Renal cortical epithelial cell (primary cell): ENCODE results near the gene RBMY1A1. TPM values are rescaled to one million over a fixed set of nuclear protein-coding genes. Genes with fewer than 3 reads are reported as not detected.
"Not testable (repeated sequence)": the region's sequence is repeated elsewhere in the genome, so short reads cannot be mapped to it uniquely, and the experiment has no call there.

Experiments
- DNase-seq: peaks from one replicate; pipeline ENCODE4 v3.0.0-alpha.2; 2011; ENCODE audit warnings: low read depth
- total RNA-seq: library from RNA; depleted of rRNA; stranded (reverse); fragments of >200 nt; gene quantifications from 2 replicates; pipeline ENCODE4 v1.2.3, GENCODE V29; 2014

The RBMY1A1 gene
- not detected in 2 replicates for total RNA-seq

DNA sequence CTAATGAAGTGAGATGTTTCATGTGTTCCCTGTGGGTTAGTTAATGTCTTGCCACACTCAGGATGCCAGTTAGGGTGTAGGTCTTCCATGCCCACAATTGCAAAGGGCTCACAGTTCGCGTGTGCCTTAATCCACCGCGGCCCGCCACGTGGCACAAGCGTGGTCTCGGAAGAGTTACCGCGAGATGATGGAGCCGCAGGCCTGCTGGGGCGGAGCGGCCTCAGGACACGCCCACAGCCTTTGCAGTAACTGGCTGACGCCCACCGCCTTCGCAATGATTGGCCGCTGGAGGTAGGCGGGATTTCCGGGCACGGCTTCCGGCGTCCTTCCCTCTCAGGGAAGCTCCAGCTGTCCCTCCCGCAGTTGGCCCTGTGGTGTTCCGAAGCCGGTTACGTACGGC is at the start of gene RBMY1A1:
TSS of gene RBMY1A1 (plus strand) at position 301 of the 400 bp plus-strand sequence. CDS start 2,013 bp downstream, outside the sequence.
- DNase-seq = not testable (repeated sequence)

DNA sequence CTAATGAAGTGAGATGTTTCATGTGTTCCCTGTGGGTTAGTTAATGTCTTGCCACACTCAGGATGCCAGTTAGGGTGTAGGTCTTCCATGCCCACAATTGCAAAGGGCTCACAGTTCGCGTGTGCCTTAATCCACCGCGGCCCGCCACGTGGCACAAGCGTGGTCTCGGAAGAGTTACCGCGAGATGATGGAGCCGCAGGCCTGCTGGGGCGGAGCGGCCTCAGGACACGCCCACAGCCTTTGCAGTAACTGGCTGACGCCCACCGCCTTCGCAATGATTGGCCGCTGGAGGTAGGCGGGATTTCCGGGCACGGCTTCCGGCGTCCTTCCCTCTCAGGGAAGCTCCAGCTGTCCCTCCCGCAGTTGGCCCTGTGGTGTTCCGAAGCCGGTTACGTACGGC is 23.6 kb upstream of the RBMY1A1 start, which contains the start of gene RBMY1B:
TSS of gene RBMY1B (plus strand) at position 301 of the 400 bp plus-strand sequence. CDS start 2,013 bp downstream, outside the sequence.
- not testable (repeated sequence) for DNase-seq

DNA sequence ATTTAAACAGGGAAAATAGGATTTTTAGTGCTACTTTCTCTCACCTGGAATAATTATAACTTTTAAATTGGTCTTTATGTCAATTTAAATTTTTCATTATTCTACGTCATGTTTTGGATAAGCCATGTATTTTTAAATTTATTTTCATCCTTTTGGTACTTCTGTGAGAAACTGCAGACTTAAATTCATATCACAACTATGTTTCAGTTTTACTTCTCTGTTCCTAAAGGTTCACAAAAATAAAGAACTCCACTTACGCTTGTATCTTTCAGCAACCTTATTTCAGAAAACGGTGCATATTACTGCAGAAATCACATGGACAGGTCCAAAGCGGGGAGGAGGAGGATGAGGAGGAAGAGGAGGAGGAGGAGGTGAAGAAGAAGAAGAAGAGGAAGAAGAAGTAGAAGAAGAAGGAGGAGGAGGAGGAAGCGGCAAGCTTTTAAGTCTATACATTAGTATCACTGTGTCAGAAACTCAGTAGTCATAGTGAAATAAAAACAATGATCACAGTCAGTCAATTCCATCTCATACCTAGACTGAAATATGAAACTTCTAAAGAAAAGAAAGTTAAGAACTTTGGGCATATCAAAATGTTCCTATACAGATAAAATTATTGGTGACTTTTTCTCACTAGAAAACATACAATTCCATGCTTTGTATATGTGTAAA is 24.8 kb downstream of the RBMY1A1 start:
- not testable (repeated sequence) for DNase-seq

DNA sequence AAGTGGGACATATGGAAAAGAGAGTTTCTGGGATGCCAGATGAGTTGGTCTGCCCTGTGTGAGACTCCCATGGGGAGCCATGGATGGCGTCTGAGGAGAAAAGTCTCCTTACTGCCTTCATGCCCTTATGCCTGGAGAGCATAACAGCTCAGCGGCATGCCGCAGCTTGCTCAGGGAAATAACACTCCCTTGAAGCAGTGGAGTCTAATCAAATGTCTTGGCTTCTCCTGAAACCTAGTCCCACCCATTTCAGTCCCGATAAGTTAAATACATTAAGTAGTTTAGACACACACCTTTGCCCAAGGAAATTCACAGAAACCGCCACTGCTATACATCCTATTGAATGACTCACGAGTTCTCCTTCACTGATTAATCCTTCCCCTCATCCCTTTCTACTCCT is 50.8 kb downstream of the RBMY1A1 start:
- DNase-seq = no peak

DNA sequence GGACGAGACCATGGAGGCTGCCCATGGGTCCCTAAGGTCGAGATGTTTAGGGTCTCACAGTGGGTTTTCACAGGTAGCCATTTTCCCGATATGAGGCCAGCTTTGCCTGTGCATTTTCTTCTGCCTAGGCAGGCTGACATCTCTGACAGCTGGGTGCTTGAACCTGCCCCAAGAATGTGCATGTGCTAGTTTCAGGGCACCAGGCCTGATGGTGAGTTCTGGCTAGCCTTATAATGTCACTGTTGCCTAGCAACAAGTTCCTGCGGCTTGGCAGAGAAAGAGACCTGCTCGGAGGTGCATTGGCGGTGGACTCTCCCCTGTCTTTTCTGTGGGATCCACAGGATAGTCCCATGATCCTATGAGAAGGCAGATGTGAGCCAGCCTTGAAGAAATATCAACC is 51.8 kb downstream of the RBMY1A1 start:
- DNase-seq = not testable (repeated sequence)

GRCh38 chrY:21592059-21592458 is 57.4 kb downstream of the RBMY1A1 start:
- DNase-seq = peak; percentile 39

GRCh38 chrY:21596287-21596686 is 61.6 kb downstream of the RBMY1A1 start:
- DNase-seq = not testable (repeated sequence)

Other genes with a start within 250 kb of the RBMY1A1 start
- gene RBMY1B, start 23.5 kb upstream of the RBMY1A1 start, total RNA-seq = not detected in 2 replicates